ENCODE data around the gene ADARB2.

- TF ChIP-seq CTCF (IDR thresholded peaks at IDR 0.05) (no peak), POLR2AphosphoS5 (IDR thresholded peaks at IDR 0.05) (no peak), POLR2A (IDR thresholded peaks at IDR 0.05) (no peak)
These were observed 159.4 kb downstream of the ADARB2 start for GRCh38 chr10:1577945-1578344.
